NB4 (cell line): Measurements from ENCODE around the gene GABRR1.

ENCODE experiments used
- POLR2A ChIP-seq: IDR thresholded peaks from 2 replicates; pipeline ENCODE4 v1.6.1; 2011; ENCODE audit warnings: mild to moderate bottlenecking; ENCODE audit not compliant: insufficient read length; ENCODE audit errors: extremely low read depth
- TF ChIP-seq, protein P1 (sequence below): IDR thresholded peaks from one replicate; pipeline ENCODE4 v1.5.1; 2012; ENCODE audit warnings: low read depth, low read length

DNA sequence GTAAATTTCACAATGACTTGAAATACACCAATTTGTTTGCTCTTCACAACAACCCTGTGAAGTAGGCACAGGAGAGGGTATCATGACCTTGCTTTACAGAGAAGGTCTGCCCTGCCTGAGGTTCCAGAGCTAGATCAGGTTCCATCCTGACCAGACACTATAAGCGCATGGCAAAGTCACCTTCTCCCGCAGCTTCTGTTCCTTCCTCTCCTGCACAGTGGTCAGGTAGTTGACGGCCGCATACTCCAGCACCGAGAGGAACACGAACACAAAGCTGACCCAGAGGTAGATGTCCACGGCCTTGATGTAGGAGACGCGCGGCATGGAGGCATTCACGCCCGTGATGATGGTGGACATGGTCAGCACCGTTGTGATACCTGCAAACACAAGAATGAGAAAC is 37.0 kb downstream of the GABRR1 start:
- no peak for TF ChIP-seq POLR2A
- TF ChIP-seq, protein P1, sequence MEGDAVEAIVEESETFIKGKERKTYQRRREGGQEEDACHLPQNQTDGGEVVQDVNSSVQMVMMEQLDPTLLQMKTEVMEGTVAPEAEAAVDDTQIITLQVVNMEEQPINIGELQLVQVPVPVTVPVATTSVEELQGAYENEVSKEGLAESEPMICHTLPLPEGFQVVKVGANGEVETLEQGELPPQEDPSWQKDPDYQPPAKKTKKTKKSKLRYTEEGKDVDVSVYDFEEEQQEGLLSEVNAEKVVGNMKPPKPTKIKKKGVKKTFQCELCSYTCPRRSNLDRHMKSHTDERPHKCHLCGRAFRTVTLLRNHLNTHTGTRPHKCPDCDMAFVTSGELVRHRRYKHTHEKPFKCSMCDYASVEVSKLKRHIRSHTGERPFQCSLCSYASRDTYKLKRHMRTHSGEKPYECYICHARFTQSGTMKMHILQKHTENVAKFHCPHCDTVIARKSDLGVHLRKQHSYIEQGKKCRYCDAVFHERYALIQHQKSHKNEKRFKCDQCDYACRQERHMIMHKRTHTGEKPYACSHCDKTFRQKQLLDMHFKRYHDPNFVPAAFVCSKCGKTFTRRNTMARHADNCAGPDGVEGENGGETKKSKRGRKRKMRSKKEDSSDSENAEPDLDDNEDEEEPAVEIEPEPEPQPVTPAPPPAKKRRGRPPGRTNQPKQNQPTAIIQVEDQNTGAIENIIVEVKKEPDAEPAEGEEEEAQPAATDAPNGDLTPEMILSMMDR = no peak
